EL (cell line): ENCODE results near the gene SON.
"Not testable (repeated sequence)": the region's sequence is repeated elsewhere in the genome, so short reads cannot be mapped to it uniquely, and the experiment has no call there.

Experiments
- DNase-seq: peaks from one replicate; pipeline ENCODE4 v3.0.0-alpha.2; 2016

SON gene, protein sequence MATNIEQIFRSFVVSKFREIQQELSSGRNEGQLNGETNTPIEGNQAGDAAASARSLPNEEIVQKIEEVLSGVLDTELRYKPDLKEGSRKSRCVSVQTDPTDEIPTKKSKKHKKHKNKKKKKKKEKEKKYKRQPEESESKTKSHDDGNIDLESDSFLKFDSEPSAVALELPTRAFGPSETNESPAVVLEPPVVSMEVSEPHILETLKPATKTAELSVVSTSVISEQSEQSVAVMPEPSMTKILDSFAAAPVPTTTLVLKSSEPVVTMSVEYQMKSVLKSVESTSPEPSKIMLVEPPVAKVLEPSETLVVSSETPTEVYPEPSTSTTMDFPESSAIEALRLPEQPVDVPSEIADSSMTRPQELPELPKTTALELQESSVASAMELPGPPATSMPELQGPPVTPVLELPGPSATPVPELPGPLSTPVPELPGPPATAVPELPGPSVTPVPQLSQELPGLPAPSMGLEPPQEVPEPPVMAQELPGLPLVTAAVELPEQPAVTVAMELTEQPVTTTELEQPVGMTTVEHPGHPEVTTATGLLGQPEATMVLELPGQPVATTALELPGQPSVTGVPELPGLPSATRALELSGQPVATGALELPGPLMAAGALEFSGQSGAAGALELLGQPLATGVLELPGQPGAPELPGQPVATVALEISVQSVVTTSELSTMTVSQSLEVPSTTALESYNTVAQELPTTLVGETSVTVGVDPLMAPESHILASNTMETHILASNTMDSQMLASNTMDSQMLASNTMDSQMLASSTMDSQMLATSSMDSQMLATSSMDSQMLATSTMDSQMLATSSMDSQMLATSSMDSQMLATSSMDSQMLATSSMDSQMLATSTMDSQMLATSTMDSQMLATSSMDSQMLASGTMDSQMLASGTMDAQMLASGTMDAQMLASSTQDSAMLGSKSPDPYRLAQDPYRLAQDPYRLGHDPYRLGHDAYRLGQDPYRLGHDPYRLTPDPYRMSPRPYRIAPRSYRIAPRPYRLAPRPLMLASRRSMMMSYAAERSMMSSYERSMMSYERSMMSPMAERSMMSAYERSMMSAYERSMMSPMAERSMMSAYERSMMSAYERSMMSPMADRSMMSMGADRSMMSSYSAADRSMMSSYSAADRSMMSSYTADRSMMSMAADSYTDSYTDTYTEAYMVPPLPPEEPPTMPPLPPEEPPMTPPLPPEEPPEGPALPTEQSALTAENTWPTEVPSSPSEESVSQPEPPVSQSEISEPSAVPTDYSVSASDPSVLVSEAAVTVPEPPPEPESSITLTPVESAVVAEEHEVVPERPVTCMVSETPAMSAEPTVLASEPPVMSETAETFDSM (N-terminal part only)

GRCh38 chr21:33542640-33543504 lies at the start of gene SON:
TSS of gene SON (plus strand) at chr21:33543038. CDS start at chr21:33543093, 55 bp downstream.
- DNase-seq, result peak; percentile 99

DNA sequence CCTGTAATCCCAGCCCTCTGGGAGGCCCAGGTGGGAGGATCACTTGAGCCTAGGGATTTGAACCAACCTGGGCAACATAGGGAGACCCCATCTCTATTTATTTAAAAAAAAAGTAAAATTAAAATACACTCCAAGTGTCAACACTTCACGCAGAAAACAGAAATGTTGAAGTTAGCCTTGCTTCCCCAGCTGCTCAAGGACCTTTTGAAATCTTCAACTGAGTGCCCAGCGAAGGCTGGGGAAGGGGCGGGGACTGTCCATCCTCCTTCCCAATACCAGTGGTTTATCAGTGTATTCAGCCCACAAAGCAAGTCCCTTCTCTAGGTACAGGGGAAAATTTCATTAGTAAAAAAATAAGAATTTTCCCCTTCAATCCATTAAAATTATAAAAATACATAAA lies 49.1 kb upstream of the SON start:
- DNase-seq, result no peak

DNA sequence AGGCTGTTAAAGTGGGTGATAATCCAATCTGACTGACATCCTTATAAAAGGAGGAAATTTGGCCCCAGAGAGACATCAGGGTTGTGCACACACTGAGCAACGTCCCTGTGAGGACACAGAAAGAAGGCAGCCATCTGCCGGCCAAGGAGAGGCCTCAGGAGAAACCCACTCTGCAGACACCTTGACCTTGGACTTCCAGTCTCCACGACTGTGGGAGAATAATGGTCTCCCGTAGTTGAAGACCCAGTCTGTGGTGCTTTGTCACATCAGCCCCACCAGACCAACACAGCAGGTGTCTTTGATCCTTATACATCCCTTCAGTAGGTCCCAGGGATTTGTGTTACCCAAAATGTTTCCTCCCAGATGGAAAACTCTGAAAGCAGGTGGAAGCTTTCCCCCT lies 47.1 kb upstream of the SON start:
- no peak for DNase-seq

GRCh38 chr21:33496345-33496744 lies 46.5 kb upstream of the SON start:
- no peak for DNase-seq

DNA sequence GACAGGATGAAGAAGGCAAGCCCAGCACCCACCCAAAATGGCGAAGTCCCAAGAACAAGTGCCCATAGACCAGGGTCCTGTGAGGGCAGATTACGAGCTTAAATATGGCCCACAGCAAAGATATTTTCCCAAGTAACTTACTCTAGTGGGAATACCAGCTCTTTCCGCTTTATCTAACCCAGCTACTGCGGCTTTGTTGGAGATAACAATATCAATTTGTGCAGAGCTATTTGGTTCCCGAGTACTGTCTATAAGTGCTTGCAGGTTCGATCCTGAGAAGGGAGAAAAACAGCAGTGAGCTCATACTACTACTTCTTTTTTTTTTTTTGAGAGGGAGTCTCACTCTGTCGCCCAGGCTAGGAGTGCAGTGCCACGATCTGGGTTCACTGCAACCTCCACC lies 37.0 kb upstream of the SON start:
- no peak for DNase-seq

GRCh38 chr21:33507003-33507402 lies 35.8 kb upstream of the SON start:
- DNase-seq, result not testable (repeated sequence)

GRCh38 chr21:33510826-33511225 lies 32.0 kb upstream of the SON start:
- DNase-seq, result no peak

- DNase-seq, result no peak
Measured at GRCh38 chr21:33511639-33512038, 31.2 kb upstream of the SON start.

DNA sequence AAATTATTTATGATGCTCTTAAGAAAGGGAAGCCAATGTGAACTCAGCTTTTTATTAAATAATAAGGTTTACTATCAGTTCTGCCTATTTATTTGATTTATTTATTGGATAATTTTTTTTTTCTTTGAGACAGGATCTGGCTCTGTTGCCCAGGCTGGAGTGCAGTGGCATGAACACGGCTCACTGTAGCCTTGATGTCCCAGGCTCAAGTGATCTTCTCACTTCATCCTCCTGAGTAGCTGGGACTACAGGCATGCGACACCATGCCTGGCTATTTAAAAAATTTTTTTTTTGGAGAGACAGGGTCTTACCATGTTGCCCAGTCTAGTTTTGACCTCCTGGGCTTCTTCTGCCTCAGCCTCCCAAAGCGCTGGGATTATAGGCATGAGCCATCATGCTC lies 30.4 kb upstream of the SON start:
- no peak for DNase-seq

- no peak for DNase-seq
Measured at GRCh38 chr21:33514229-33514628, 28.6 kb upstream of the SON start.

GRCh38 chr21:33518899-33519298 lies 23.9 kb upstream of the SON start:
- no peak for DNase-seq

- no peak for DNase-seq
Measured at GRCh38 chr21:33522297-33522952, 20.4 kb upstream of the SON start.

GRCh38 chr21:33522953-33523349 lies 19.9 kb upstream of the SON start:
- DNase-seq, result no peak

- DNase-seq, result no peak
Measured at GRCh38 chr21:33531007-33531406, 11.8 kb upstream of the SON start.

DNA sequence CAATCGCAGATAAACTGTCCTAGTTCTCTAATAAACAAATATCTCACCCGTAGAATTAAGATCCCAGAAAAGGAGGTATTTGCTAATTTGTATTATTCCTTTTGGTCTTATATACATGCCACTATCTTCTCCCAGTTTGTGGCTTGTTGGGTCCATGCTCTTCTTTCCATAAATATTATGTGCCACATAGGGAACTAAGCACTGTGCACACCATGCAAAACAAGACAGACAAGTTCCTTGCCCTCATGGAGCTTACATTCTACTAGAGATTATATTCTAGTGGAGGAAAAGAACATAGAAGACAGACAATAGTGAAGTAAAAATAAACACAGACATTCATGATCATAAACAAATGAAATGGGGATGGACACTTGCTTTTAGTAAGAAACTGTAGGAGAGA lies 5.6 kb upstream of the SON start:
- DNase-seq, result no peak

GRCh38 chr21:33539616-33540015 lies 3.2 kb upstream of the SON start:
- DNase-seq, result peak; percentile 38

GRCh38 chr21:33540711-33541104 lies 2.1 kb upstream of the SON start:
- no peak for DNase-seq

GRCh38 chr21:33541105-33541711 lies 1.6 kb upstream of the SON start:
- DNase-seq, result peak; percentile 39

- peak; percentile 83 for DNase-seq
Measured at GRCh38 chr21:33541756-33542639, 840 bp upstream of the SON start, which contains the start of gene GART. TSS of gene GART (minus strand) at chr21:33542117. CDS start at chr21:33539315, 2,802 bp downstream.
